GDM1 (cell line): ENCODE data around the gene YIPF6.
"Not testable (repeated sequence)": the region's sequence is repeated elsewhere in the genome, so short reads cannot be mapped to it uniquely, and the experiment has no call there.

Source experiments
- DNase-seq: peaks from one replicate; lab custom pipeline; 2025; lab: John Stamatoyannopoulos, UW

Gene YIPF6

GRCh38 chrX:68498508-68499379 is at the start of gene YIPF6:
Gene YIPF6 (plus strand): TSS chrX:68499051. CDS start chrX:68499067, 16 bp downstream.
- DNase-seq, result peak; percentile 43

- DNase-seq, result no peak
Measured at GRCh38 chrX:68451720-68452119, 47.1 kb upstream of the YIPF6 start.

GRCh38 chrX:68454476-68455150 is 44.2 kb upstream of the YIPF6 start:
- DNase-seq, result no peak

DNA sequence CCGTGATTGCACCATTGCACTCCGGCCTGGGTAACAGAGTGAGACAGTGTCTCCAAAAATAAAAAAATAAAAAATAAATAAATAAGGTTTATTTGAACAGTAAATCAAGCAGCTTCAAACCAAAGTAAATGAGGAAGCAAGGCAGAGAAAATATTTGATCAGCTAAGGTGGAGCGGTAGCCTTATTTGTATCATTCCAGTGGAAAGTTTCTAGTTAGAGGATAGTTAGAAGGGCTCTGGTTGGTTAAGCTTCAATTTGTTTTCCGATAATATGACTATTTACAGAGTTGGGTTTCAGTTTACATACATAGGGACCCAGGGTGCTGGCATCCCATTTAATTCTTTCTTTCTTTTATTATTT is 43.7 kb upstream of the YIPF6 start:
- no peak for DNase-seq

- DNase-seq, result no peak
Measured at GRCh38 chrX:68461093-68461492, 37.8 kb upstream of the YIPF6 start.

- no peak for DNase-seq
Measured at GRCh38 chrX:68461576-68461975, 37.3 kb upstream of the YIPF6 start.

GRCh38 chrX:68462197-68462596 is 36.7 kb upstream of the YIPF6 start:
- no peak for DNase-seq

DNA sequence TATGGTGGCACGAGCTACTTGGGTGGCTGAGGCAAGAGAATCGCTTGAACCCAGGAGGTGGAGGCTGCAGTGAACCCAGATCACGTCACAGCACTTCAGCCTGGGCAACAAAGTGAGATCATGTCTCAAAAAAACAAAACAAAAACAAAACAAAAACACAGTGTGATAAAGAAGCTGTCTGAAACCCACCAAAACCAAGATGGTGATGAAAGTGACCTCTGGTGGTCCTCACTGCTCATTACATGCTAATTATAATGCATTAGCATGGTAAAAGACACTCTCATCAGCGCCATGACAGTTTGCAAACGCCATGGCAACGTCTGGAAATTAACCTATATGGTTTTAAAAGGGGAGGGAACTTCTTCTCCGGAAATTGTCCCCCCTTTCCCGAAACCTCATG is 36.2 kb upstream of the YIPF6 start:
- no peak for DNase-seq

DNA sequence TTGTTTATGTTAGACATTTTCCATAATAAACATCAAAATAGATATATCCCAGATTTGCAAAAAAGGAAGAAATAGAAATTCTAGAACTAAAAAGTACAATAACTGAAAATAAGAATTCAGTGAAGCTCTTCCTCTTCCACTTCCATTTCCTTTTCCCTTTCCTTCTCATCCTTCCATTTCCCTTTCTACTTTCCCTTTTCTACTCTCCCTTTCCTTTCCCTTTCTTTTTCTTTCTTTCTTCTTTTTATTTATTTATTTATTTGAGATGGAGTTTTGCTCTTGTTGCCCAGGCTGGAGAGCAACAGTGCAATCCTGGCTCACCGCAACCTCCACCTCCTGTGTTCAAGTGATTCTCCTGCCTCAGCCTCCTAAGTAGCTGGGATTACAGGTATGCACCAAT is 35.0 kb upstream of the YIPF6 start:
- DNase-seq, result no peak

GRCh38 chrX:68464796-68465195 is 34.1 kb upstream of the YIPF6 start:
- DNase-seq, result no peak

DNA sequence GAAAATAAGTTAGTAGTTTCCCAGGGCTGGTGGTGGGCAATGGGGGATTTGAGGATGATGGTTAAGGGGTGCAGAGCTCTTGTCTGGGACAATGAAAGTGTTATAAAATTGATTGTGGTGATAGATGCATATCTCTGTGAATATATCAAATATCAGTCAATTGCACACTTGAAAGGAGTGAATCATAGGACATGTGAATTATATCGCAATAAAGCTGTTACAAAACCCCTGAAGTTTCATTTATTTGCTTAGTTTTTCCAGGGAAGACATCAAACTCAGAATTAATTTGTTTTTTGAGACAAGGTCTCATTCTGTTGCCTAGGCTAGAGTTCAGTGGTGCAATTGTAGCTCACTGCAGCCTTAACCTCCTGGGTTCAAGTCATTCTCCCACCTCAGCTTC is 17.9 kb upstream of the YIPF6 start:
- no peak for DNase-seq

DNA sequence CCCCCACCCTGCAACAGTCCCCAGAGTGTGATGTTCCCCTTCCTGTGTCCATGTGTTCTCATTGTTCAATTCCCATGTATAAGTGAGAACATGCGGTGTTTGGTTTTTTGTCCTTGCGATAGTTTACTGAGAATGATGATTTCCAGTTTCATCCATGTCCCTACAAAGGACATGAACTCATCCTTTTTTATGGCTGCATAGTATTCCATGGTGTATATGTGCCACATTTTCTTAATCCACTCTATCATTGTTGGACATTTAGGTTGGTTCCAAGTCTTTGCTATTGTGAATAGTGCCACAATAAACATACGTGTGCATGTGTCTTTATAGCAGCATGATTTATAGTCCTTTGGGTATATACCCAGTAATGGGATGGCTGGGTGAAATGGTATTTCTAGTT is 12.7 kb upstream of the YIPF6 start:
- not testable (repeated sequence) for DNase-seq

DNA sequence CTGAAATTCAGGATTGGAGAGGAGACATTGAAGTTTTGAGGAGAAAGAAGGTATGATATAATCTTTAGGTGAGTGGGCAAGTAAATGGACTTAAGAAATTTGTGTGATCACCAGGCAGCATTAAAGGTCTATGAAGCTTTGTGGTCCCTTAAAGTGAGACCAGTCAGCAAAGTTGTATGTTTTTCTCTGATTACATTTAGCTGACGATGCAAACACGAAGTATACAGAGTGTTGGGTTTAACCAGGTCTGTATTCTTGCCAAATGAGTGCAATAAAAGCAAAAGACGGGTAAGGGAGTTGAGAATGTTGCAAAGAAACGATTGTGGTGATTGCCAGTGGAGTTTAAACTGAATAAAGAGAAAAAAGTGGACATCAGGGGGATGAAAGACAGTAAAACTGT is 11.6 kb upstream of the YIPF6 start:
- no peak for DNase-seq

GRCh38 chrX:68487924-68488323 is 10.9 kb upstream of the YIPF6 start:
- DNase-seq, result no peak

DNA sequence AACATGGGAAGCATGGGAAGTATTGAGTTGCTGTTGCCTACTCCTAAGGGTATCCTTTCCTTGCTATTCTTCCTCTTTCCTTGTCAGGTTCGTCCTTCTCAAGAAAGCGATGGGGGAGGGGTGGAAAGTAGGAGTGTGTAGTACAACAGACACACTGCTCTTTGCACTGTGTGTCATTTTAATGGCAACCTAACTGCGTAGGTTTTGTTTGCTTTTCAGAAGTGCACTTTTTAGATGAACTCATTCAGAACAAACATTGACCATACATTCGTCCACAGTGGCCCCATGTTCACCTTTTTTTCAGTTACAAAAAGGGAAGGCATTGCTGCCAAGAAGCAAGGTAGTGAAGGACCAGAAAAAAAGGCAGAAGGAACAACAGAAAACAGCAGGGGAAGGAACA is 10.2 kb upstream of the YIPF6 start:
- no peak for DNase-seq

DNA sequence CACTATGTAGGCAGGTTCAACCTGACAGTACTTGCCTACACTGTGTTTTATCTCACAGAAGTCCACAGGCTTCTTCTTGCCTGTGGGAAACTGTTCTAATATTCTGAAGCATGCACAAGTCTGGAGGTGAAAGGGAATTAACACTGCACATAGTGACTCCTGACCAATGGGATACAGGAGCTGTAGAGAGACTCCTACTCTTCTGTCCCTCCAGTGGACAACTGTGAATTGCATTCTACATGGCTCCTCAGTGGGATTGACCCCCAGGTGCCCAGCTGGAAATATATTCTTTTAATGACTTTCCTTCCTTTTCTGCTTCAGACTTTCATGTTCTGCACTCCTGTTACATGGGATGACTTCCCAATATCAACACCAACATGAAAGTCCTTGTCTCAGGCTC is 8.2 kb upstream of the YIPF6 start:
- no peak for DNase-seq

DNA sequence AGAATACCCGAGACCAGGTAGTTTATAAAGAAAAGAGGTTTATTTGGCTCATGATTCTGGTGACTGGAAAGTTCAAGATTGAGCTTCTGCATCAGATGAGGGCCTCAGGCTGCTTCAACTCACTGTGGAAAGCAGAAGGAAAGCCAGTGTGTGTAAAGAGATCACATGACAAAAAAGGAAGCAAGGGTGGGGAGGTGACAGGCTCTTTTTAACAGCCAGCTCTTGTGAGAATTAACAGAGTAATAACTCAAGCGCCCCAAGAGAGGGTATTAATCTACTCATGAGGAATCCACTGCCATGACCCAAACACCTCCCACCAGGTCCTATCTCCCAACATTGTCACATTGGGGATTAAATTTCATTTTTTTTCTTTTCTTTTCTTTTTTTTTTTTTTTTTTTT is 6.3 kb upstream of the YIPF6 start:
- peak; percentile 1 for DNase-seq

- not testable (repeated sequence) for DNase-seq
Measured at GRCh38 chrX:68493776-68494175, 5.1 kb upstream of the YIPF6 start.

GRCh38 chrX:68498044-68498507 is 775 bp upstream of the YIPF6 start:
- no peak for DNase-seq

DNA sequence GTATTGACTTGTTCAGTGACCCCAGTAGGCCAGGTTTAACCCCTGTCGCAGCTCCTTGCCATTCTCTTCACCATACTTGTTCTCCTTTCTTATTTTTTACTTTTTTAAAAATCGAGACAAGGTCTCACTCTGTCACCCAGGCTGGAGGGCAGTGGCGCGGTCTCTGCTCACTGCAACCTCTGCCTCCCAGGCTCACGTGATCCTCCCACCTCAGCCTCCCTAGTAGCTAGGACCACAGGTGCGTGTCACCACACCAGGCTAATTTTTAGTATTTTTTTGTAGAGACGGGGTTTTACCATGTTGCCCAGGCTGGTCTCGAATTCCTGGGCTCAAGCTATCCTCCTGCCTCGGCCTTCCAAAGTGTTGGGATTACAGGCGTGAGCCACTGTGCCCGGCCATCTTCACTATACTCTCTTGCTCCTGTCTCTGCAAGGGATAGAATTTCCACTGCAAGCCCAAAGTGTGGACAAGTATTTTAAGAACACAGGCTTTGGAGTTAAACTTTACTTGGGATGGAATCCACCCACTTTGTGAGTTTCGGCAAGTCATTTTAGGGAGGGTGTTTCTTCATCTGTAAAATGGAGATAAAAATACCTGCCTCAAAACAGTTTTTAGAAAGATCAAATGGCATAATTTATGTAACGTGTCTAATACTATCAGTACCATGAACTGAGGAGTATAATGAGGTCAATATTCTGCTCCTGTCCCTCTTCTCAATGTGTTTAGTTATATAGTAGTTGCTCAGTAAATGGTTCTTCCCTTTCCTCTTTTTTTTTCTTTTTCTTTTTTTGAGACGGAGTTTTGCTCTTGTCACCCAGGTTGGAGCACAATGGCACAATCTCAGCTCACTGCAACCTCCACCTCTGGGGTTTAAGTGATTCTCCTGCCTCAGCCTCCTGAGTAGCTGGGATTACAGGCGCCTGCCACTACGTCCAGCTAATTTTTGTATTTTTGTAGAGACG is 973 bp downstream of the YIPF6 start:
- DNase-seq, result no peak

DNA sequence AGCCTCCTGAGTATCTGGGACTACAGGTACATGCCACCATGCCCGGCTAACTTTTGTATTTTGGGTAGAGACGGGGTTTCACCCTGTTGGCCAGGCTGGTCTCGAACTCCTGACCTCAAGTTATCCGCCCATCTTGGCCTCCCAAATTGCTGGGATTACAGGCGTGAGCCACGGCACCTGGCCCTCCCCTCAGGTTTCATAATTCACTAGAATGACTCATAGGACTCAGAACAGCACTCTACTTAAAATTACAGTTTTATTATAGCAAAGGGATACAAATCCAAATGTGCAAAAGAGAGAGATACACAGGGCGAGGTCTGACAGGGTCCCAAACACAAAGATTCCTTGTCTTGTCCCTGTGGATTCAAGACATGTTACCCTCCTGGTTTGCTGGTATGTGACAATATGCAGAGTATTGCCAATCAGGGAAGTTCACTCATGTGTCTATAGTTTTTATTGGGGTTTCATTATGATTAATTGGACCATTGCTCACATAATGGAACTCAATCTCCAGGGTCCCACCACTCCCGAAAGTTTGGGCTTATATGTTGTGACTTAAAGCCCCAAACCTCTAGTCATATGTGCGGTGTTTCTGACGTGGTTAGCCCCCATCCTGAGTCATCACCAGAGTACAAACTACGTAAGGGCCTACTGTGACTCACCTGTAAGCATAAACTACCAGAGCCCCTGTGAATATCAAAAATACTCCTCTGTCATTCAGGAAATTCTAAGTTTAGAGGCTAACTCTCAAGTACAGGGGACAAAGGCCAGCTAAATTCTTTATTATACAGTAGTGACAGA is 5.2 kb downstream of the YIPF6 start:
- DNase-seq, result no peak
